ENCODE measurements around the gene LMBR1. TPM values are rescaled to one million over a fixed set of nuclear protein-coding genes. Genes with fewer than 3 reads are reported as not detected.

LMBR1 gene
- total and polyA plus RNA-seq, 5 donors from 2014 or later = 35.7 to 71.9 (median 39.9) TPM

Other genes with a start within 250 kb of the LMBR1 start
- gene NOM1, start 56.5 kb upstream of the LMBR1 start, total RNA-seq = 34.9 TPM
- 1 to 10 TPM; 1.6 to 4.1 (median 3.4) TPM for gene NOM1, start 56.5 kb upstream of the LMBR1 start, polyA plus RNA-seq
- gene MNX1, start 117.5 kb upstream of the LMBR1 start, total RNA-seq = 0.67 TPM
- not detected for gene MNX1, start 117.5 kb upstream of the LMBR1 start, polyA plus RNA-seq
- 60.3 TPM for gene UBE3C, start 245.7 kb upstream of the LMBR1 start, total RNA-seq
- 10 to 100 TPM; 25.2 to 30.1 (median 29.0) TPM for gene UBE3C, start 245.7 kb upstream of the LMBR1 start, polyA plus RNA-seq